ENCODE measurements around the gene CTSO.

DNA sequence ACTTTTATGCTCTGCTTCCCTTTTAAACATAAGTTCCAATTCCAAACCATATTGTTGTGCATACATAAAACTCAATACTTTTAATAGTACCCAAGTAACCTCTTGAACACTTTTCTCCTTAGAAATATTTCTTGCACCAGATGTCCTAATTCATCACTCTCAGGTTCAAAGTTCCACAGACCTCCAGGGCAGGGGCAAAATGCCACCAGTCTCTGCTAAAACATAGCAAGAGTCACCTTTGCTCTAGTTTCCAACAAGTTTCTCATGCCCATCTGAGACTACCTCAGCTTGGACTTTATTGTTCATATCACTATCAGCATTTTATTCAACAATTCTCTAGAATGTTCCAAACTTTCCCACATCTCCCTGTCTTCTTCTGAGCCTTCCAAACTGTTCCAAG is 73.9 kb downstream of the CTSO start:
- TF ChIP-seq, protein P1, sequence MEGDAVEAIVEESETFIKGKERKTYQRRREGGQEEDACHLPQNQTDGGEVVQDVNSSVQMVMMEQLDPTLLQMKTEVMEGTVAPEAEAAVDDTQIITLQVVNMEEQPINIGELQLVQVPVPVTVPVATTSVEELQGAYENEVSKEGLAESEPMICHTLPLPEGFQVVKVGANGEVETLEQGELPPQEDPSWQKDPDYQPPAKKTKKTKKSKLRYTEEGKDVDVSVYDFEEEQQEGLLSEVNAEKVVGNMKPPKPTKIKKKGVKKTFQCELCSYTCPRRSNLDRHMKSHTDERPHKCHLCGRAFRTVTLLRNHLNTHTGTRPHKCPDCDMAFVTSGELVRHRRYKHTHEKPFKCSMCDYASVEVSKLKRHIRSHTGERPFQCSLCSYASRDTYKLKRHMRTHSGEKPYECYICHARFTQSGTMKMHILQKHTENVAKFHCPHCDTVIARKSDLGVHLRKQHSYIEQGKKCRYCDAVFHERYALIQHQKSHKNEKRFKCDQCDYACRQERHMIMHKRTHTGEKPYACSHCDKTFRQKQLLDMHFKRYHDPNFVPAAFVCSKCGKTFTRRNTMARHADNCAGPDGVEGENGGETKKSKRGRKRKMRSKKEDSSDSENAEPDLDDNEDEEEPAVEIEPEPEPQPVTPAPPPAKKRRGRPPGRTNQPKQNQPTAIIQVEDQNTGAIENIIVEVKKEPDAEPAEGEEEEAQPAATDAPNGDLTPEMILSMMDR (IDR thresholded peaks at IDR 0.05; ENCODE audit: insufficient read depth, low read length, poor library complexity, severe bottlenecking), result no peak
- TF ChIP-seq EZH2phosphoT487 (conservative IDR thresholded peaks at IDR 0.05; ENCODE audit: low read length), result no peak
